SK-N-SH (cell line): ENCODE measurements around the gene ZNF550.

Source experiments
- CTCF ChIP-seq: fragments of 200-600 bp; sonication (generic); IDR thresholded peaks from 2 replicates; pipeline ENCODE4 v1.6.1; 2017; ENCODE audit warnings: antibody characterized with exemption, mild to moderate bottlenecking, moderate library complexity
- EP300 ChIP-seq, 2 experiments: IDR thresholded peaks; 2 replicates each; pipeline versions ENCODE4 v1.4.0 to v1.6.1; 2012; ENCODE audit warnings: borderline replicate concordance in 1 of 2, low read depth in 1 of 2, low read length in 1 of 2
- JUND ChIP-seq: IDR thresholded peaks from 2 replicates; pipeline ENCODE4 v1.4.0; 2012
- POLR2AphosphoS5 ChIP-seq: IDR thresholded peaks from 2 replicates; pipeline ENCODE4 v1.6.1; 2012; ENCODE audit warnings: low read depth, low read length
- REST ChIP-seq: IDR thresholded peaks from 2 replicates; pipeline ENCODE4 v1.6.1; 2012; ENCODE audit warnings: mild to moderate bottlenecking, low read depth, low read length, moderate library complexity
- TCF12 ChIP-seq: IDR thresholded peaks from 2 replicates; pipeline ENCODE4 v1.4.0; 2012
- TF ChIP-seq, protein P1 (sequence below): IDR thresholded peaks from 2 replicates; pipeline ENCODE4 v1.4.0; 2012; ENCODE audit warnings: low read depth

GRCh38 chr19:57599377-57599760, 39.7 kb upstream of the ZNF550 start:
- TF ChIP-seq POLR2AphosphoS5 = no peak
- TF ChIP-seq EP300 (IDR thresholded peaks at IDR 0.05; ENCODE audit: borderline replicate concordance in 1 of 2, low read depth in 1 of 2, low read length in 1 of 2) = no peak
- TF ChIP-seq CTCF = no peak
- TF ChIP-seq REST = no peak
- TF ChIP-seq, protein P1, sequence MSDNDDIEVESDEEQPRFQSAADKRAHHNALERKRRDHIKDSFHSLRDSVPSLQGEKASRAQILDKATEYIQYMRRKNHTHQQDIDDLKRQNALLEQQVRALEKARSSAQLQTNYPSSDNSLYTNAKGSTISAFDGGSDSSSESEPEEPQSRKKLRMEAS = no peak
- TF ChIP-seq TCF12 = no peak
- no peak for TF ChIP-seq JUND
